ENCODE results near the gene CLDN14.
"Not testable (repeated sequence)": the region's sequence is repeated elsewhere in the genome, so short reads cannot be mapped to it uniquely, and the experiment has no call there.

The CLDN14 gene

DNA sequence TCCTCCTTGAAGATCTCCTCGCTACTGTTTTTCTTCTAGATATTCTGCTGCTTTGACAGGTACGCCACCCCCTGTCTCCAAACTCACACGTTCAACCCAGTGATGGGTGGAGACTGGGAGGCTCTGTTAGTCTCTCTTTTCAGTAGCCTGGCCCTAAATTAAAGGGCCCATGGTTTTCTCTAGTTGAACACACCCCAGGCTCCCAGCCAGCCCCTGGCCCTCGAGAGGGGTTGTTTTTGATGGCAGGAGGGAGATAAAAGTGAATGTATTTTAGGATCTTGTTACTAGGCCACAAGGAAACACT is 21.6 kb upstream of the CLDN14 start:
- no peak for DNase-seq (ENCODE audit: low read depth)

DNA sequence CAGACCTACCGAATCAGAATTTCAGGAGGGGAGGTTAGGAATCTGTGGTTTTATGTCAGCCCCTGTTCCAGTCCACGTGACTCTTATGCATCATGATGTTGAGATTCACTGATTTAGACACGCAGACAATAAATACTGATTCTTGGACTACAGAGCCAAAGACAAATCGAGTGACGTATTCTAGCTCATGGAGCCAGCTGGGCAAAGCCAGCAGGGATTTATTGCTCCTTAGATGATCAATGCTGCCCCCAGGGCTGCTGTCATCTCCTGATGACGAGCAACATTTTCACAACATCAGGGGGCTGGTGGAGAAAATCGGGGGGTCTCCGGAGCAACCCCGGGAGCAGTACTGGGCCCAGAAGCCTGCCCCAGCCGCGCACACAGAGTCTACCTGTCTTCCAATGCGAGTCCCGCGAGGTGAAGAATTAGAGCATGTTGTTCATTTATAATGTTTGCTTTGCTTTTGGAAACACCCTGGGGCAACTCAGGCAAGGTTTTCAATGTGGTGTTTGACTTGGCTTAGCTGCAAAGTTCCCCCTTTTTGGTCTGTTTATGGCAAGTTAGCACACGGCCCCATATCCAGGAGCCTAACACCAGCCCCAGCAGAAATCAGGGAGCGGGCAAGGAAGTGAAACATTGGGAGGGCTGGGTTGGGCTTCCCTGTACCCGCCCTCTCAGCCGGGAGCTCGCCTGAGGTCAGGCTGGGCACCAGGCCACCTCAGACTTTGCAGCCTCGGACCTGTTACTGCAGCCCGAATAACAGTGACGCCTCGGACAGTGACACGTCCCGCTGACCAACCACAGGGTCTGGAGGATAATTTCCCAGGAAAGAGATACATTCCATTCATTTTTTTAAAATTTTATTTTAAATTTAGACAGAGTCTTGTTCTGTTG is 19.9 kb upstream of the CLDN14 start:
- DNase-seq (ENCODE audit: low read depth): no peak

DNA sequence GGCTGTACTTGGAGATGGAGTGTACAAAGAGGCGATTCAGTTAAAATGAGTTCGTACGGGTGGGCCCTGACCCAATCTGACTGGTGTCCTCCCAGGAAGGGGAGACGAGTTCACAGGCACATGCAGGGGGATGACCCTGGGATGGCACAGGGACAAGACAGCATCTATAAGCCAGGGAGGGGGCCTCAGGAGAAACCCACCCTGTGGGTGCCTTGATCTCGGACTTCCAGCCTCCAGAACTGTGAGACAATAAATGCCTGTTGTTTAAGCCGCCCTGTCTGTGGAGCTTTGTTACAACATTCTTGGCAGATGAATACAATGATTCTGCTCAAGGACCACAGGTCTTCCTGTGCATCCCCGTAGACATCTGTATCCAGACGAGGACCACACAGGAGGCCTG is 14.6 kb upstream of the CLDN14 start:
- no peak for DNase-seq (ENCODE audit: low read depth)

DNA sequence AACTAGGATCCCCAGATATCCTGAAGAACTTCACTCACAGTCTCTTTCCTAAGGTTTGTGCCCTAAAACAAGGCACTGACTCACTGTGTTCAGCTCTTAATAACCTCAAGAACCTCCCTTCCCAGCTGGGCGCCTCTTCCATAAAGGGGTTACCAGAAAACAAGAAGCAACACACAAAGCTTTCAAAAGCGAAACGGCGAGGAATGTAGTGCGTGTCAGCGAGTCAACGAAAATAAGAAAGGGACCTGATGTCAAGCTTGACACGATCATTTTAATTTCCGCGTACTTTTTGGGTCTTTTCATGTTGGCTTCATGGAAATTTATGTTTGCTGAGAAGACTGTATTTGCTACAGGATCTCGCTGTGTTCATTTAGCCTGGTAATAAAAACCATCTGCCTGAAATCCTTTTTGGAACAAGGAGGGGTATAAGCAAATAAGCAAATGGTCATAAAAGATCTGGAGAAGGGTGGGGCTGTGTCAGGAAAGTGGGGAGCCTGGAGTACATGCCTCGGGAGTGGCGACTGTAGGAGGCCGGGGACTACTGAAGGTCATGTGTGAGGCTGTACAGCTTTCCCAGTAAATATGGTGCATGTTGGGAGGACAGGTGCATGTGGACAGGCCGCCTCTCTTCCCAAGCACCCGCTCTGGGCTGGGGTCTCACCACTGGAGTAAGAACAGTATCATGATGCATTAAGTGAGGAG is 11.4 kb upstream of the CLDN14 start:
- DNase-seq (ENCODE audit: low read depth): no peak

DNA sequence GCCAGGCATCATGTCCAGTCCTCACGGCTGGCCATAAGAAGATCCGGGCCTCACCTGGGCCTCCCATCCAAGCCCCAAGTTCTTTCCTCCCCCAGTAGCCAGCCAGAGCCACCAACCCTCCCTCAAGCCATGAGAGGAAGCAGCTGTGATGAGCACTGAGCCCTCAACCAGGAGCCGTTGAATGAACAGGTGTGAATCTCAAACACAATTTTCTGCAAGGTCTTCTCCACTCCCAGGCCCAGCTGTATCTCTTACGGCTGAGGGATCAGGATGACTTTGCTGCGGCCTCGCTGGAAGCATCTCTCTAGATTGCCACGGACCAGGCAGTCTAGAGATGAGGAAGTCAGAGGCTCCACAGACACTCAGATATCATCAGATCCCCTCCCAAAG is 9.8 kb upstream of the CLDN14 start:
- DNase-seq (ENCODE audit: low read depth): no peak

DNA sequence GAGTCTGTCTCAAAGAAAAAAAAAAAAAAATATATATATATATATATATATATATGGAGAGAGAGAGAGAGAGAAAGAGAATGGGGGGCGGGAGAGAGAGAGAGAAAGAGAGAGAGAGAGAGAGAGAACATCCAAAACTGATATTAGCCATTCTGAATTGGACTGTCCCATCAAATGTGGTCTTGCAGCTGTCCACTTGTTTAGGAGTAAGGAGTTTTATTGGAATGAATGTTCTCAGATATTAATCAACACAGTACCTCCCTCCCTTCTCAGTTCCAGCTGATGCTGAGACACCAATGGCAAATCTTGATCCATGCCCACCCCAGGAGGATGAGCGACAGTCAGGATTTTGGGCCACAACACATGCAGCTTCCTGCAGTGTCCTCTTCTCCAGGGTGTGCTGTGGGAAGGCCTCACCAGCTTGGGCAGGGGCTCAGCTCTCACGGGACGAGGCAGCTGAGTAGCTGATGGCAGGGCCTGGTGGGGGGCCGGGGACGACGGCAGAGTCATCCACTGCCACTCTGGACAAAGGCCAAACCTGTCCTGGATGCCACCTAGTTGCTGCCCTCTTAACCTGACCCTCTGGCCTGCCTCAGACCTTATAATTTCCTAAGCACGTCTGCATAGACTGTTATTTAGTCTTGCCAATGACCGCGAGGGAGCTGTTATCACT is 9.3 kb upstream of the CLDN14 start:
- DNase-seq (ENCODE audit: low read depth): no peak

DNA sequence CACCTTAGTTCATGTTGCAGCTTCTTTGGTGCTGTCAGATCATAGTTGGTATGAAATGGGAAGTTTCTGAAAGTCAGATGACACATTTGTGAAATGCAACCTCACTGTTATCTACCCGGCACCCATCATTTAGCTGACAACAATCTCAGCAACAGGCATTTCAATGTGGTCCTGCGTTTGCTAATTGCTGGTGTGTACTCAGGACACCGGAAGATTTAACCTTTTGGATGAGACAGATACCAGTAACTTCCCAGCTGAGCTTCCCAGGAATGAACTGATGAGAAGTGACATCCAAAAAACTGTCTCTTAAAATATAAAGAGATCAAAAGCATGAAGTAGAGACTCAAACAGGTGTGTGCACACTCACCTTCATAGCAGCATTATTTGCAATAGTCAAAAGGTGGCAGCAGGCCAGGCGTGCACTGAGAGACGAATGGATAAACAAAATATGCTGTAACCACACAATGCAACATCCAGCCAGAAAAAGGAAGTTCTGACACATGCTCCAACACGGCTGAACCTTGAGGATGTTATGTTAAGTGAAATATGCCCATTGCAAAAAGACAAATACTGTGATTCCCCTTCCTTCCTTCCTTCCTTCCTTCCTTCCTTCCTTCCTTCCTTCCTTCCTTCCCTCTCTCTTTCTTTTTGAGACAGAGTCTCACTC is 7.9 kb upstream of the CLDN14 start:
- no peak for DNase-seq (ENCODE audit: low read depth)

DNA sequence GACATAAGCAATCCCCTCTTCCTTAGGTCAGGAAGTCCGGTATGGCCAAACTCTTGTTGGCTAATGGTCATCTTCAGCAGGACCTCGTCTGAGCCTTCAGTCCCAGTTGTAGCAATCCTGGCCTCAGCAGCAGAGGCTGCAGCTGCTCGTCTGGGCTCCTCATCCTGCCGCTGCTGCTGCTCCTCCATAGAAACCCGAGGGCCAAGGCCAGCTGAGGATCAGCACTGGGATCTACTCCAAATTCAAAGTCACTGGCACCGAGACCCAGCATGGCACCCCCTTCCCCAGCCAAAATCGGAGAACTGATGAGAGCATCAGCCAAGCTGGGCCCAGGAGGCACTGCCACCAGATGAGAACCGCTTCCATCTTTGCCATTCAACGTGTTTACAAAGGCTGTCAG is 6.3 kb upstream of the CLDN14 start:
- DNase-seq (ENCODE audit: low read depth): no peak

DNA sequence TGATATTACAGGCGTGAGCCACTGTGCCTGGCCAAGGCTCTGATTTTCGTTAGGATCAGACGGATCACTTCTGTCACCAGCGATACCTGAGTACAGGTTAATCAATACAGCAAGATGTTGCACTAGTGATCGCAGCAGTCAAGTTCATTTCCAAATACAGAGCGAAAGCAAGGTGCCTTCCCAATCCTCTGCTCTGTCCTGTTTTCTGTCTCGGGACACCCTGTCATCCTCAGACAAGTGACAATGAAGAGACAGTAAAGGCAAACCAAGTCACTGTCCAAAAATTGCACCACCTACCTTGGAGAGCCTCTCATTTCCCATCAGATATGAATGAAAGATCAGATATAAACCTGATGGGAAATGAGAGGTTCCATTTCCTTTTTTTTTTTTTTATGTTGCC is 5.6 kb upstream of the CLDN14 start:
- DNase-seq (ENCODE audit: low read depth): no peak

DNA sequence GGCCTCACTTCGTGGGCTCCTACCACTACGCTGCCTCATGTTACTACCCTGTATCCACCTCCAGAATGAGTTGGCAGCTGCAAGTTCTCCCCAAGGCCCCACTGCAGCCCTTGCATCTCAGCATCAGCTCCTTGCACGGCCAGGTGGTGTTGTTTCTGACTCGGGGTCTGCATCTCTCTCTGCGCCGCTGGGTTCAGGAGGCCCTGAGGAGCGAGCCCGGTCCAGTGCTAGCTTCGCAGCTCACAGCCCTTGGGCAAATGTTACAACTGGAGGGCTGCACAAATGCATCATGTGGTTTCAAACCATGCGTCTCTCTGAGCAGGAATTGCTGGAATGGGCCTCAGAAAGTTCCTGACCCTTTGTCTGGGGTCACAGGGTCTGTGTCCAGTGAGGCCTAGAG is 3.2 kb upstream of the CLDN14 start:
- no peak for DNase-seq (ENCODE audit: low read depth)

DNA sequence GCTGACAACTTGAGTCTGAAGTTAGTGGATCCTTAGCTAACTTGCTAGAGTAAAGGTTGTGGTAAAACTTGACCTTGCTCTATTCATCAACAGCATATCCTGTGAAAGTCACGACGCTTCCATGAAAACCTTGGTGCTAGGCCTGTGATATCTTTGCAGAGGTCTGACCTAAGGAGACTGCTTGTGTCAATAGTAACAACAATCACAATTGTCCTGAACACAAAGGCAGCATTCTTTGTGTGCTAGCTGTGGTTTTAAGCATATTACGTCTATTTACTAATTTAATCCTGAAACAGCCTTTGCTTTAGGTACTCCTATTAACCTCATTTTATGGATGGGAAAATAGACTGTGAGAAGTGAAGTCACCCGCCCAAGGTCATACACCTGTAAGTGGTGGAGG is 2.8 kb upstream of the CLDN14 start:
- DNase-seq (ENCODE audit: low read depth): no peak

DNA sequence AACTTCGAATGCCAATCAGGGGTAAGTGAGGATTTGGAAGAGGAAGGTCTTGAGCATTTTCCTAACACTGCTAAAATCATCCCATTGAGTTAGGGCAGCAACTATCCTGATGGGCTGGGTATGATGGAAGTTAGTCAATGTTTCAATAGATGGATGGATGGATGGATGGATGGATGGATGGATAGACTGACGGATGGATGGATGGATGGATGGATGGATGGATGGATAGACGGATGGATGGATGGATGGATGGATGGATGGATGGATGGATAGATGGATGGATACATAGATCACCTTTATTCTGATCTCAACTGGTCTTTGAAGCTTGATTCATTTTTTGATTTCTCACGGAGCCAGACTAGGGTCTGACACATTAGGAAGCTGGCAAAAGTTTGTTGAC is 2.3 kb upstream of the CLDN14 start:
- no peak for DNase-seq (ENCODE audit: low read depth)

DNA sequence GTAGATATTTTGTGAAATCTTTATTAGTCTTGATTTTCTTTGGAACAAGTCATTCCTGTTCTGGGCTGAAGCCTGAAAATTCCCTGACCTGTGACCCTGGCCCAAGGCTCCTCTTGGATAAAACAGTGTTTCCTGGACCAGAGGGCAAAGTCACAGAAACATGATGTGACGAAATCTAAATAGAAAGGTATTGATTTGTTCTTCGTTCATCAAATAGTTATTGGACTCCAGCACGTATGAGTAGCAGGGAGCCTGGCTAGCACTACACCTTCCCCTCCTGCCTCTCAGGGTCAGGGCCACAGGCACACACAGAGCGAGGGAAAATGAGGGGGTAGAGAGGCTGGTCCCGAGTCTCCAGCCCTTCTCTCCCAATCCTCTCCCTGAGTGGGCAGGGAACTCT is 1.7 kb upstream of the CLDN14 start:
- DNase-seq (ENCODE audit: low read depth): no peak

DNA sequence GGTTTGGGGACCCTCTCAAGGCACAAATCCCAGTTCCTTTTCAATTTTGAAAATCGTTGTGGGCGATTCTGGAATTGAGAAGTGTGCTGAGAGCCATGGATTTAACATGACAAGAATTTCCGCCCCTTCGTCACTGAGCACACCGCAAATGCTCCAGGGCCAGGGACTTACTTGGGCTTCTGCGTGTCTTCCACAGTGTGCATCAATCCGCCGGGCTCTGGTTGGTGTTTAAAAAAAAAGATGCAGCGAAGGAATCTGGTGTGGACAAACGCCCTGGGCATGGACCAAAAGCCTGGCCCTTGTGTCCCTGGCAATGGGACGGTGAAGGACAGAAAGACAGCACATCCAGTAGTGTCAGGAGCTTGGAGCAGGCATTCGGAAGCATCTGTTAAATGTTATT is 696 bp upstream of the CLDN14 start:
- DNase-seq (ENCODE audit: low read depth): no peak

DNA sequence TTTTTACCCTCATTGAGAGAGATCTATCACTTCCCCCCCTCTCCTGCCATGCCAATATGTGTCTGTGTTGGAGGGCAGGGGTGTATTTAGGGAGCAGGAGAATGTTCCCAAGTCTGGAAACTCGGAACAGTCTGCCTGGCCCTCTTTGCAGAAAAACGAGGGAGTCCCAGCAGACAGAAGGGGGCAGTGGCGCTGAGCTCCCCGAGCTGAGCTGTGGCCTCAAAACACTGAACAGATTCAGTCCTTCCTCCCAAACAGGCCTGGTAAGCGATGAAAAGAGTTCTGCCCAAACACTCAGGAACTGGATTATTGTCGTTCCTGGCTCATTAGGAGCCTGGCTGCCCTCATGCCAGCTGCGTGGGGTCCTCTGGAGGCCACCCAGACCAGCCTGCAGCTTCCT is 981 bp downstream of the CLDN14 start:
- DNase-seq (ENCODE audit: low read depth): no peak

DNA sequence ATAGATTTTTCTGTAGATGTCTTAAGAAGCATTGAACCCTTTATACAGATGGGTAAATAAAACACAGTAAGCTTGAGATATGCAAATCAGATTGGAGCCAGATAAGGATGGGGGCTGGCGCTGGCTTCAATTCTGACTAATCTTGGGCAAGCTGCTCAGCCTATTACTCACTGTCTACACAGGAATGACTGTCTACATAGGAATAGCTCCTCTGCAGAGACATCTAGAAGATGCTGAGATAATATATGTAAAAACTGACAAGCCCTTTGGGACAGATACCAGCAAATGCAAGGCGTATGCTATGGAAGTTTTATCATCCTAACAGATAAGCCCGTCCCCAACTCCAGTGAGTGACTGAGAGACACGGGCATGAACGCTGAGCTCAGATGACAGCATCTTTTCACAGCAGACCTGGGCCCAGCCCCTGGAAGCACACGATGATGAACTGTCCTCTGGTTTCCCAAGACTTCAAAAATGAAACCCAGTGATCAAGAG is 1.7 kb downstream of the CLDN14 start:
- no peak for DNase-seq (ENCODE audit: low read depth)

DNA sequence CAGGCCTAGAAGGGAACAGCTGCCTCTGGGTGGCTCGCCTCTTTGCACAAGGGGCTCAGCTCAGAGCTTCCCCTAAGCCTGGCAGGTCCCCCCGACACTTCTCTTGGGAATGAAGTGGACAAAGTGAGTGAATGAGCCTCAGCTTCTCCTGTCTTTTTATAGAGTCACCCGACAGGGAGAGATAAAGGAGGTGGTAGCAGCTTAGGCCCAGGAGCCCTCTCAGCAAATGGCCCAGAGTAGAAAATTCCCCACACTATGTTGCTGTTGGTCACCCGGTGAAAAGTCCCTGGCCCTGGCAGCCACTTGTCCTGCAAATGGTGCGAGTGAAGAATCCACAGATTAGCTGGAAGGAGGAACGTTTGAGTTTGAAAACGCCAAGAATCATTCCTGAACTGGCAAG is 2.4 kb downstream of the CLDN14 start:
- no peak for DNase-seq (ENCODE audit: low read depth)

DNA sequence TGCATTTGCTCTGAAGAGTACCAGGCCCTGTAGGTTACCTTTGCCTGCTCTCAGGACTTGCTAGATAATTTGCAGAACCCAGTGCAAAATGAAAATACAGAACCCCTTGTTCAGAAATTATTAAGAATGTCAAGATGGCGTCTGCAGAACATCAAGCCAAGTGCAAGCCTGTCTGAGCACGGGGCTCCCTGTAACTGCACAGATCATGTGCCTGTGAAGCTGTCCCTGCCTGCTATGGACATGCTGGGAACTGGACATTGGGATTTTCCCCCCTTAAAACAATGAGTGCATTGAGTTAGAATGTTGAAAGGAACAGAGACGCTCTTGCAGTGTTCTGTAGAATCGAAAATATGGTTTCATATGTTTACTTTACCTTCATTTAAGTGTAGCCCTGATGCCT is 2.9 kb downstream of the CLDN14 start:
- DNase-seq (ENCODE audit: low read depth): no peak

DNA sequence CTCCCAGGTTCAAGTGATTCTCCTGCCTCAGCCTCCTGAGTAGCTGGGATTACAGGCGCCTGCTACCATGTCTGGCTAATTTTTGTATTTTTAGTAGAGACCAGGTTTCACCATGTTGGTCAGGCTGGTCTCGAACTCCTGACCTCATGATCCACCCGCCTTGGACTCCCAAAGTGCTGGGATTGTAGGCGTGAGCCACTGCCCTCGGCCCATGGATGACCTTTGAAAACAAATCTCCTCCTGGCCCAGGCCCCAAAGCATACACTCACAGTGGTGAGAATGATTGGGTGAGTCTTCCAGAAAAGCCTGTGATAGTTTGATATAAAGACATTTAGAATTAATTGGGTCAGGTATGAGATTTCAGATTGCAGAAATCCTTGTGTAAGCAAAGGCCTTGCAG is 3.4 kb downstream of the CLDN14 start:
- DNase-seq (ENCODE audit: low read depth): not testable (repeated sequence)

DNA sequence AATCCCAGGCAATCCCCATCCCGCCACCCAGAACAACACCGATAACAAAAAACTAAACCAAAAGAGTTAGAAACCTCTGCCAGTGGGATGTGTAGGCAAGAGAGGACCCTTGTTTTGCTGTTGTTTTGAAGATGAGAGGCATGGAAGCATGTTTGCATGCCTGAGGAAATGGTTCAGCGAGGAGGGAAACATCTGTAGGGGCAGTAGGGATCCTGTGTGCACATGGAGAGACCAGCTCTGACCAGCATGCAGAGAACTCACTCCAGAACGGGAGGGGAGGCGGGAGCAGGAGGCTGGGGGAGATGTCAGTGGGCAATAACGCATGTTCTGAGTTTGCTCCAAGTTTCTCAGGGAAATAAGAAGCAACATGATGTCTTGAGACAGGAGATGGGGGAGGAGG is 5.3 kb downstream of the CLDN14 start:
- no peak for DNase-seq (ENCODE audit: low read depth)

DNA sequence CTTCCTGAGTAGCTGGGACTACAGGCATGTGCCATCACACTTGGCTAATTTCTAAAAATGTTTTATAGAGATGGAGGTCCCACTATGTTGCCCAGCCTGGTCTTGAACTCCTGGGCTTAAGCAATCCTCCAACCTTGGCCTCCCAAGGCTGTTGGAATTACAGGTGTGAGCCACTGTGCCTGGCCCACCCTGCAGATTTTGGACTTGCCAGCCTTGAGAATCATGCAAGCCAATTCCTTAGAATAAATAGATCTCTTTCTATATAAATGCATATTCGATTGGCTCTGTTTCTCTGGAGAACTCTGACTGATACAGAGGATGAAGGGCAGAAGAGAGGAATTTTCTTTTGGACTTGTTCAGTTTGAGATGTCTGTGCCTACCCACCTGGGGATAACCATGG is 6.7 kb downstream of the CLDN14 start:
- no peak for DNase-seq (ENCODE audit: low read depth)

DNA sequence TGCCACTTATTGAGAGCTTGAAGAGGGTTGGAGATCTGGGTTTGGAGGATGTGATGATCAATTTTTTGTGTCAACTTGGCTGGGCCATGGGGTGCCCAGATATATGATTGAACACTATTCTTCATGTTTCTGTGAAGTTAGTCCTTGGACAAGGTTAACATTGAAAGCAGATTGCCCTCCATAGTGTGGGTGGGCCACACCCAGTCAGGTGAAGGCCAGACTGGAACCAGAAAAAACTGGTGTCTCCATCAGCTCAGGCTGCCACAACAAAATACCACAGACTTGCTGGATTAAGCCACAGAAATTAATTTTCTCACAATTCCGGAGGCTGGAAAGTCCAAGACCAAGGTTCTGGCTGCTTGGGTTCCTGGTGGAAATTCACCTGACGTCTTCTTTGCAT is 7.5 kb downstream of the CLDN14 start:
- no peak for DNase-seq (ENCODE audit: low read depth)

DNA sequence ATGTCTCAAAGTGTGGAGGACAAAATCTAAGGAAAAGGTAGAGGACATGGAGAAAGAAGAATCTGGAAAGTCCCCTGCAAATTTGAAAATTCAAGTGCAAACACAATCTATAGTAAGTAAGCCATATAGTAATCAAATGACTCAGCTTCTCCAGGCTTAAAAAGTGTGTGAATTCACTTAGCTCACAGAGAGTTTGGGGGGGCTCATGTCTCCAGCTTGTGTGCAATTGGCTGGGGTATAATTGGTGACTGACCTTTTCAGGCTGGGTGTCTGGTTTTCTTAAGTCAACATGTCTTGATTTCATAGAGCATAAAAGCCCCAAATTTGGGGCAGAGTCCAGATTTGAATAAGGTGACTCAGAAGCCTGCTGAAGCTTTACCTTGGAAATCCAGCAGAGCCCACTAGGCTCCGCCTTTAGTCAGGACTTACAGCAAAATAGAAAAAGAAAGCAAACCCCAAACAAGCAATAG is 8.6 kb downstream of the CLDN14 start:
- no peak for DNase-seq (ENCODE audit: low read depth)
